HepG2 (cell line): ENCODE results near the gene CCS. TPM values are rescaled to one million over a fixed set of nuclear protein-coding genes. Genes with fewer than 3 reads are reported as not detected.

ENCODE experiments used
- FOXC1 ChIP-seq: sonication (generic); formaldehyde crosslinking; IDR thresholded peaks from 2 replicates; pipeline ENCODE4 v1.8.0; 2022; ENCODE audit warnings: mild to moderate bottlenecking, missing genetic modification reagents, borderline replicate concordance
- GATAD2A ChIP-seq: IDR thresholded peaks from 2 replicates; pipeline ENCODE4 v1.6.1; 2016
- MEF2D ChIP-seq: sonication (generic); formaldehyde crosslinking; IDR thresholded peaks from 2 replicates; pipeline ENCODE4 v1.5.1; 2020; ENCODE audit warnings: mild to moderate bottlenecking, missing genetic modification reagents
- MYPOP ChIP-seq: sonication (generic); formaldehyde crosslinking; IDR thresholded peaks from 2 replicates; pipeline ENCODE4 v1.8.1; 2023; ENCODE audit warnings: mild to moderate bottlenecking, moderate library complexity, missing genetic modification reagents
- NPAS2 ChIP-seq: sonication (generic); formaldehyde crosslinking; IDR thresholded peaks from 2 replicates; pipeline ENCODE4 v1.8.0; 2022; ENCODE audit warnings: mild to moderate bottlenecking, missing genetic modification reagents, borderline replicate concordance
- RXRB ChIP-seq: IDR thresholded peaks from 2 replicates; pipeline ENCODE4 v1.6.1; 2016; ENCODE audit warnings: borderline replicate concordance, missing genetic modification reagents, missing compliant biosample characterization
- SATB2 ChIP-seq: sonication (generic); formaldehyde crosslinking; IDR thresholded peaks from 2 replicates; pipeline ENCODE4 v1.5.0; 2020; ENCODE audit warnings: missing genetic modification reagents
- TARDBP ChIP-seq: sonication (generic); formaldehyde crosslinking; IDR thresholded peaks from 2 replicates; pipeline ENCODE4 v1.8.0; 2022; ENCODE audit warnings: mild to moderate bottlenecking, missing genetic modification reagents
- ZMYM3 ChIP-seq: sonication (generic); formaldehyde crosslinking; IDR thresholded peaks from 2 replicates; pipeline ENCODE4 v1.5.1; 2020; ENCODE audit warnings: mild to moderate bottlenecking, missing genetic modification reagents
- ZNF251 ChIP-seq: sonication (generic); formaldehyde crosslinking; IDR thresholded peaks from 2 replicates; pipeline ENCODE4 v1.9.0; 2021; ENCODE audit warnings: mild to moderate bottlenecking, missing genetic modification reagents
- ZNF263 ChIP-seq: sonication (generic); formaldehyde crosslinking; IDR thresholded peaks from 2 replicates; pipeline ENCODE4 v1.4.0; 2020; ENCODE audit warnings: missing genetic modification reagents
- ZNF292 ChIP-seq: sonication (generic); formaldehyde crosslinking; IDR thresholded peaks from 2 replicates; pipeline ENCODE4 v1.8.1; 2022; ENCODE audit warnings: mild to moderate bottlenecking, low read depth, missing genetic modification reagents, borderline replicate concordance
- ZNF331 ChIP-seq: sonication (generic); formaldehyde crosslinking; IDR thresholded peaks from 2 replicates; pipeline ENCODE4 v1.4.0; 2020; ENCODE audit warnings: missing genetic modification reagents
- ZNF354B ChIP-seq: sonication (generic); formaldehyde crosslinking; IDR thresholded peaks from 2 replicates; pipeline ENCODE4 v1.8.0; 2022; ENCODE audit warnings: mild to moderate bottlenecking, missing genetic modification reagents
- ZNF746 ChIP-seq: sonication (generic); formaldehyde crosslinking; IDR thresholded peaks from 2 replicates; pipeline ENCODE4 v1.8.0; 2022; ENCODE audit warnings: mild to moderate bottlenecking, missing genetic modification reagents
- polyA plus RNA-seq, 8 experiments: library from polyadenylated mRNA; depleted of rRNA in 3 of 8; stranded (reverse) in 7 of 8; unstranded in 1 of 8; fragments of >200 nt; fragmentation: Illumina TruSeq in 4 of 8; extraction: Trizol in 4 of 8; gene quantifications; 2 replicates each; pipeline versions ENCODE4 v1.2.1 to v1.2.3, GENCODE V29; 2011 to 2016; ENCODE audit warnings: low read depth in 4 of 8, missing spikeins in 1 of 8, mixed read lengths in 1 of 8; ENCODE audit not compliant: insufficient read depth in 1 of 8
- total RNA-seq, 5 experiments: library from RNA; depleted of rRNA; stranded (reverse); fragments of >200 nt; fragmentation: Illumina TruSeq; extraction: Trizol; gene quantifications; 2 replicates each; pipeline ENCODE4 v1.2.3, GENCODE V29; 2016; ENCODE audit warnings: low read depth in 1 of 5
- TF ChIP-seq, protein P1 (sequence below): sonication (generic); formaldehyde crosslinking; IDR thresholded peaks from 2 replicates; pipeline ENCODE4 v1.5.0; 2020; ENCODE audit warnings: missing genetic modification reagents
- TF ChIP-seq, protein P2 (sequence below): IDR thresholded peaks from 2 replicates; pipeline ENCODE4 v1.6.1; 2018; ENCODE audit warnings: missing genetic modification reagents, mild to moderate bottlenecking, missing compliant biosample characterization
- TF ChIP-seq, protein P3 (sequence below): sonication (generic); formaldehyde crosslinking; IDR thresholded peaks from 2 replicates; pipeline ENCODE4 v1.4.0; 2020; ENCODE audit warnings: missing genetic modification reagents
- TF ChIP-seq, protein P4 (sequence below): IDR thresholded peaks from 2 replicates; pipeline ENCODE4 v1.6.1; 2012; ENCODE audit warnings: inconsistent platforms
- TF ChIP-seq, protein P5 (sequence below): sonication (generic); formaldehyde crosslinking; conservative IDR thresholded peaks from 2 replicates; pipeline ENCODE4 v1.4.0; 2020; ENCODE audit warnings: missing genetic modification reagents

CCS gene
- total and polyA plus RNA-seq, 2 of the 13 experiments (the other 11 are each of a cell fraction or from before 2014, with no cell fraction given), result 25.4 to 44.6 TPM

- TF ChIP-seq NPAS2 (CRISPR knock-in tag) (no peak), TARDBP (CRISPR knock-in tag) (no peak; the same call in 1 of the 2 replicates), GATAD2A (CRISPR knock-in tag) (0 out of 2 replicates have a peak, but pooled peaks have one; percentile 30), ZNF263 (CRISPR knock-in tag) (0 out of 2 replicates have a peak, but pooled peaks have one; percentile 32), MEF2D (0 out of 2 replicates have a peak, but pooled peaks have one; percentile 32), ZMYM3 (CRISPR knock-in tag) (peak; percentile 69), MYPOP (0 out of 2 replicates have a peak, but pooled peaks have one; percentile 34), ZNF251 (CRISPR knock-in tag) (peak; percentile 75; the same call in 1 of the 2 replicates), ZNF331 (CRISPR knock-in tag) (0 out of 2 replicates have a peak, but pooled peaks have one; percentile 15), FOXC1 (CRISPR knock-in tag) (0 out of 2 replicates have a peak, but pooled peaks have one; percentile 61), SATB2 (CRISPR knock-in tag) (no peak), RXRB (0 out of 2 replicates have a peak, but pooled peaks have one; percentile 8), ZNF292 (CRISPR knock-in tag) (0 out of 2 replicates have a peak, but pooled peaks have one; percentile 32), ZNF354B (CRISPR knock-in tag) (no peak), ZNF746 (CRISPR knock-in tag) (0 out of 2 replicates have a peak, but pooled peaks have one; percentile 34)
- TF ChIP-seq, protein P1, sequence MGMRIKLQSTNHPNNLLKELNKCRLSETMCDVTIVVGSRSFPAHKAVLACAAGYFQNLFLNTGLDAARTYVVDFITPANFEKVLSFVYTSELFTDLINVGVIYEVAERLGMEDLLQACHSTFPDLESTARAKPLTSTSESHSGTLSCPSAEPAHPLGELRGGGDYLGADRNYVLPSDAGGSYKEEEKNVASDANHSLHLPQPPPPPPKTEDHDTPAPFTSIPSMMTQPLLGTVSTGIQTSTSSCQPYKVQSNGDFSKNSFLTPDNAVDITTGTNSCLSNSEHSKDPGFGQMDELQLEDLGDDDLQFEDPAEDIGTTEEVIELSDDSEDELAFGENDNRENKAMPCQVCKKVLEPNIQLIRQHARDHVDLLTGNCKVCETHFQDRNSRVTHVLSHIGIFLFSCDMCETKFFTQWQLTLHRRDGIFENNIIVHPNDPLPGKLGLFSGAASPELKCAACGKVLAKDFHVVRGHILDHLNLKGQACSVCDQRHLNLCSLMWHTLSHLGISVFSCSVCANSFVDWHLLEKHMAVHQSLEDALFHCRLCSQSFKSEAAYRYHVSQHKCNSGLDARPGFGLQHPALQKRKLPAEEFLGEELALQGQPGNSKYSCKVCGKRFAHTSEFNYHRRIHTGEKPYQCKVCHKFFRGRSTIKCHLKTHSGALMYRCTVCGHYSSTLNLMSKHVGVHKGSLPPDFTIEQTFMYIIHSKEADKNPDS (CRISPR knock-in tag), result peak; percentile 26; the same call in 1 of the 2 replicates
- TF ChIP-seq, protein P2, sequence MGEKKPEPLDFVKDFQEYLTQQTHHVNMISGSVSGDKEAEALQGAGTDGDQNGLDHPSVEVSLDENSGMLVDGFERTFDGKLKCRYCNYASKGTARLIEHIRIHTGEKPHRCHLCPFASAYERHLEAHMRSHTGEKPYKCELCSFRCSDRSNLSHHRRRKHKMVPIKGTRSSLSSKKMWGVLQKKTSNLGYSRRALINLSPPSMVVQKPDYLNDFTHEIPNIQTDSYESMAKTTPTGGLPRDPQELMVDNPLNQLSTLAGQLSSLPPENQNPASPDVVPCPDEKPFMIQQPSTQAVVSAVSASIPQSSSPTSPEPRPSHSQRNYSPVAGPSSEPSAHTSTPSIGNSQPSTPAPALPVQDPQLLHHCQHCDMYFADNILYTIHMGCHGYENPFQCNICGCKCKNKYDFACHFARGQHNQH (CRISPR knock-in tag), result 0 out of 2 replicates have a peak, but pooled peaks have one; percentile 54
- TF ChIP-seq, protein P3, sequence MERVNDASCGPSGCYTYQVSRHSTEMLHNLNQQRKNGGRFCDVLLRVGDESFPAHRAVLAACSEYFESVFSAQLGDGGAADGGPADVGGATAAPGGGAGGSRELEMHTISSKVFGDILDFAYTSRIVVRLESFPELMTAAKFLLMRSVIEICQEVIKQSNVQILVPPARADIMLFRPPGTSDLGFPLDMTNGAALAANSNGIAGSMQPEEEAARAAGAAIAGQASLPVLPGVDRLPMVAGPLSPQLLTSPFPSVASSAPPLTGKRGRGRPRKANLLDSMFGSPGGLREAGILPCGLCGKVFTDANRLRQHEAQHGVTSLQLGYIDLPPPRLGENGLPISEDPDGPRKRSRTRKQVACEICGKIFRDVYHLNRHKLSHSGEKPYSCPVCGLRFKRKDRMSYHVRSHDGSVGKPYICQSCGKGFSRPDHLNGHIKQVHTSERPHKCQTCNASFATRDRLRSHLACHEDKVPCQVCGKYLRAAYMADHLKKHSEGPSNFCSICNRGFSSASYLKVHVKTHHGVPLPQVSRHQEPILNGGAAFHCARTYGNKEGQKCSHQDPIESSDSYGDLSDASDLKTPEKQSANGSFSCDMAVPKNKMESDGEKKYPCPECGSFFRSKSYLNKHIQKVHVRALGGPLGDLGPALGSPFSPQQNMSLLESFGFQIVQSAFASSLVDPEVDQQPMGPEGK (CRISPR knock-in tag), result 0 out of 2 replicates have a peak, but pooled peaks have one; percentile 25
- TF ChIP-seq, protein P4, sequence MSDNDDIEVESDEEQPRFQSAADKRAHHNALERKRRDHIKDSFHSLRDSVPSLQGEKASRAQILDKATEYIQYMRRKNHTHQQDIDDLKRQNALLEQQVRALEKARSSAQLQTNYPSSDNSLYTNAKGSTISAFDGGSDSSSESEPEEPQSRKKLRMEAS, result 0 out of 2 replicates have a peak, but pooled peaks have one; percentile 37
- TF ChIP-seq, protein P5, sequence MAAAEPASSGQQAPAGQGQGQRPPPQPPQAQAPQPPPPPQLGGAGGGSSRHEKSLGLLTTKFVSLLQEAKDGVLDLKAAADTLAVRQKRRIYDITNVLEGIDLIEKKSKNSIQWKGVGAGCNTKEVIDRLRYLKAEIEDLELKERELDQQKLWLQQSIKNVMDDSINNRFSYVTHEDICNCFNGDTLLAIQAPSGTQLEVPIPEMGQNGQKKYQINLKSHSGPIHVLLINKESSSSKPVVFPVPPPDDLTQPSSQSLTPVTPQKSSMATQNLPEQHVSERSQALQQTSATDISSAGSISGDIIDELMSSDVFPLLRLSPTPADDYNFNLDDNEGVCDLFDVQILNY (CRISPR knock-in tag), result no peak
Measured at GRCh38 chr11:66579017-66579606, 13.9 kb upstream of the CCS start (continued).
